ENCODE measurements around the gene OAF. TPM values are rescaled to one million over a fixed set of nuclear protein-coding genes. Genes with fewer than 3 reads are reported as not detected.
"Not testable (repeated sequence)": the region's sequence is repeated elsewhere in the genome, so short reads cannot be mapped to it uniquely, and the experiment has no call there.

The OAF gene
- total RNA-seq, 1 experiment from 2014 or later, result 25.0 TPM

DNA sequence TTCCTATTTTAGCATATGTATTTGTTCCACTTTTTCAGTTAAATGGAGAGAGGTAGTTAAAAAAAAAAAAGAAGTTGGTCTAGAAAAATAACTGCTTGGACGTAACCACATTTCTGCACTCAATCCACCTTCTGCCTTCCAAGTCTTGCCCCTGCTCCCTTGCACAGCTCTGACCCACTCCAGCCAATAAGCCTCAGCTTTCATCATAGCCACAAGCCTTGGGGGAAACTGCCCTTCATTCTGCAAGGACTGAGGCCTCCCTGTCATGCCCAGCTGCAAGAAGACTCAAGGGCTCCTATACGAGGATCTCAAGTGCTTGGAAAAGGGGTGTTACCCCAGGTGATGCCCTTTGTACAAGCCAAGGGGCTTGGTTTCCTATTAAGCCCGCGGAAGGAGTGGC lies 36.0 kb upstream of the OAF start:
- no peak for DNase-seq (ENCODE audit: low spot score)
- intact Hi-C loops (cut with micrococcal nuclease; ENCODE audit: unreplicated experiment), result no loop called here

DNA sequence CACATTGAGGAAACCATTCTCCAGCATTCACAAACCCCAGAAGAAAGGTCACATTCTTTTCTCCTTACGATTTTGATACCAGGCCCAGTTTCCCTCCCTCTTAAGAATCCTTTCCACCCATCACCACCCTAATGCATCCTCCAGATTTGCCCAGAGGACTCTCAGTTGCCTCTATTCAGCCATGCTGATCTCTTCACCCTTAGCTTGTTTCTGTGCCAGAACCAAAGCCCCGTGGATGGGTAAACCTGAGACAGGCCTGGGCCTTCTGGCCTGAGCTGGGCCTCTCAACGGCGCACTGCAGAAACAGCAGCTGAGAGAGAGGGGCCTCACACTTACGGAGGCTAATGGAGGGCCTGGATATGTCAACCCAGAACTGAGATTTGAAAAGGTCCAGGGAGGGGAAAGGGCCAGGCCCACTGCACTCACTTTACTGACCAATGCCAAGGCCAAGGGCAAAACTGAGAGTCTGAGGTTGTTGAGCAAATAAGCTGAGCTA lies 32.2 kb upstream of the OAF start:
- H3K9me3 ChIP-seq (ENCODE audit: low read depth, low read length, poor library complexity, severe bottlenecking), result no peaks in the 10 kb centered on the region
- TF ChIP-seq EZH2 (IDR thresholded peaks at IDR 0.05; ENCODE audit: borderline replicate concordance, low read depth, low read length, poor library complexity, severe bottlenecking), result no peak
- TF ChIP-seq, protein P1, sequence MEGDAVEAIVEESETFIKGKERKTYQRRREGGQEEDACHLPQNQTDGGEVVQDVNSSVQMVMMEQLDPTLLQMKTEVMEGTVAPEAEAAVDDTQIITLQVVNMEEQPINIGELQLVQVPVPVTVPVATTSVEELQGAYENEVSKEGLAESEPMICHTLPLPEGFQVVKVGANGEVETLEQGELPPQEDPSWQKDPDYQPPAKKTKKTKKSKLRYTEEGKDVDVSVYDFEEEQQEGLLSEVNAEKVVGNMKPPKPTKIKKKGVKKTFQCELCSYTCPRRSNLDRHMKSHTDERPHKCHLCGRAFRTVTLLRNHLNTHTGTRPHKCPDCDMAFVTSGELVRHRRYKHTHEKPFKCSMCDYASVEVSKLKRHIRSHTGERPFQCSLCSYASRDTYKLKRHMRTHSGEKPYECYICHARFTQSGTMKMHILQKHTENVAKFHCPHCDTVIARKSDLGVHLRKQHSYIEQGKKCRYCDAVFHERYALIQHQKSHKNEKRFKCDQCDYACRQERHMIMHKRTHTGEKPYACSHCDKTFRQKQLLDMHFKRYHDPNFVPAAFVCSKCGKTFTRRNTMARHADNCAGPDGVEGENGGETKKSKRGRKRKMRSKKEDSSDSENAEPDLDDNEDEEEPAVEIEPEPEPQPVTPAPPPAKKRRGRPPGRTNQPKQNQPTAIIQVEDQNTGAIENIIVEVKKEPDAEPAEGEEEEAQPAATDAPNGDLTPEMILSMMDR (conservative IDR thresholded peaks at IDR 0.05; ENCODE audit: low read depth, low read length), result no peak
- no TSS peak for BruUV-seq (replicated peaks)
- no peaks in the 10 kb centered on the region for H3K4me1 ChIP-seq (ENCODE audit: insufficient read depth, low read length, poor library complexity, severe bottlenecking)
- no peak for DNase-seq (ENCODE audit: low spot score)
- CTCF ChIA-PET, result interaction anchor here (1.7 kb wide), 1 partner anchor 125 kb away, joined by 4 read pairs; no protein-coding TSS in a partner anchor
- no peaks in the 10 kb centered on the region for H3K36me3 ChIP-seq (ENCODE audit: insufficient read depth, low read length, poor library complexity, severe bottlenecking)
- no peak overlapping the region for H3K4me3 ChIP-seq (ENCODE audit: low read depth, low read length, poor library complexity, severe bottlenecking)
- no peak overlapping the region for H3K27ac ChIP-seq (ENCODE audit: low read depth, low read length, poor library complexity, severe bottlenecking)
- intact Hi-C loops (cut with micrococcal nuclease; ENCODE audit: unreplicated experiment), result no loop called here
- POLR2A ChIA-PET (ENCODE audit: low non-redundant PET), result no interaction called here
- H3K27me3 ChIP-seq (replicated peaks; ENCODE audit: insufficient read depth, low read depth, low read length, poor library complexity), result peaks cover 9% of the 10 kb centered on the region

More for the DNA sequence above, 36.0 kb upstream of the OAF start:
- H3K4me3 ChIP-seq (ENCODE audit: low read depth, low read length, poor library complexity, severe bottlenecking), result no peak overlapping the region
- peaks cover 15% of the 10 kb centered on the region for H3K27me3 ChIP-seq (replicated peaks; ENCODE audit: insufficient read depth, low read depth, low read length, poor library complexity)
- no peak for TF ChIP-seq EZH2 (IDR thresholded peaks at IDR 0.05; ENCODE audit: borderline replicate concordance, low read depth, low read length, poor library complexity, severe bottlenecking)
- TF ChIP-seq, protein P1 (conservative IDR thresholded peaks at IDR 0.05; ENCODE audit: low read depth, low read length), result no peak
- CTCF ChIA-PET, result no interaction called here
- H3K36me3 ChIP-seq (ENCODE audit: insufficient read depth, low read length, poor library complexity, severe bottlenecking), result no peaks in the 10 kb centered on the region
- BruUV-seq (replicated peaks), result no TSS peak
- no peaks in the 10 kb centered on the region for H3K9me3 ChIP-seq (ENCODE audit: low read depth, low read length, poor library complexity, severe bottlenecking)
- POLR2A ChIA-PET (ENCODE audit: low non-redundant PET), result no interaction called here
- no peak overlapping the region for H3K27ac ChIP-seq (ENCODE audit: low read depth, low read length, poor library complexity, severe bottlenecking)
- no peaks in the 10 kb centered on the region for H3K4me1 ChIP-seq (ENCODE audit: insufficient read depth, low read length, poor library complexity, severe bottlenecking)

DNA sequence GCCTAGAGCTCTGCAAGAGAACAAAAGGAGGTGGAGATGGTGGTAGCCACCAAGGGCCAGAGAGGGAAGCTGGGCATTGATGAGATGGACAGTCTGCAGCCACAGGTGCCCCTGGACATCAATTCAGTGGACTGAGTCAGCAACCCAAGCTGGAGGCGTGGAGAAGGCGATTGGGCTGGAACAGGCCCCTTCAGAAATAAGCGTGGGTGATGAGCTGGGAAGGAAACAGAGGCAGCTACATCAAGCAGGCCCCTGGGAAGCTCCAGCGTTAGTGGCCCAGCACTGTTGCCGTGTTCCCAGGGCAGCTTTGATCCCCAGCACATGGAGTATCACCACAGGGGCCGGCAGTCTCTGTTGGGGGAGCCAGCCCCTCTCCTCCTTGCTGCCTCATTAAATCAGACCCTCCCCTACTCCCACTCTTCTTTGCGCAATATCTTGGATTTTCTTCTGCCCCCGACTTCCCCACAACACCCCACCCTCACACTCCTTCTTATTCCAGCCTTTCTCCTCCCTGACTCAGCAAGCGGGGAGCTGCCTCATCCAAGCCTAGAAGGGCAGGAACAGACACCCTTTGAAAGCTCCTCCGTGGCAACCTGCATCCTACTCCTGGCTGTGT lies 31.7 kb upstream of the OAF start:
- H3K4me1 ChIP-seq (ENCODE audit: insufficient read depth, low read length, poor library complexity, severe bottlenecking), result no peaks in the 10 kb centered on the region
- TF ChIP-seq, protein P1 (conservative IDR thresholded peaks at IDR 0.05; ENCODE audit: low read depth, low read length), result no peak
- TF ChIP-seq EZH2 (IDR thresholded peaks at IDR 0.05; ENCODE audit: borderline replicate concordance, low read depth, low read length, poor library complexity, severe bottlenecking), result no peak
- DNase-seq (ENCODE audit: low spot score), result no peak
- peaks cover 9% of the 10 kb centered on the region for H3K27me3 ChIP-seq (replicated peaks; ENCODE audit: insufficient read depth, low read depth, low read length, poor library complexity)
- intact Hi-C loops (cut with micrococcal nuclease; ENCODE audit: unreplicated experiment), result no loop called here
- H3K36me3 ChIP-seq (ENCODE audit: insufficient read depth, low read length, poor library complexity, severe bottlenecking), result no peaks in the 10 kb centered on the region
- no peak overlapping the region for H3K4me3 ChIP-seq (ENCODE audit: low read depth, low read length, poor library complexity, severe bottlenecking)
- POLR2A ChIA-PET (ENCODE audit: low non-redundant PET), result no interaction called here
- no peaks in the 10 kb centered on the region for H3K9me3 ChIP-seq (ENCODE audit: low read depth, low read length, poor library complexity, severe bottlenecking)
- BruUV-seq (replicated peaks), result no TSS peak
- no peak overlapping the region for H3K27ac ChIP-seq (ENCODE audit: low read depth, low read length, poor library complexity, severe bottlenecking)
- CTCF ChIA-PET, result interaction anchor here (1.7 kb wide), 1 partner anchor 124 kb away, joined by 4 read pairs; no protein-coding TSS in a partner anchor

DNA sequence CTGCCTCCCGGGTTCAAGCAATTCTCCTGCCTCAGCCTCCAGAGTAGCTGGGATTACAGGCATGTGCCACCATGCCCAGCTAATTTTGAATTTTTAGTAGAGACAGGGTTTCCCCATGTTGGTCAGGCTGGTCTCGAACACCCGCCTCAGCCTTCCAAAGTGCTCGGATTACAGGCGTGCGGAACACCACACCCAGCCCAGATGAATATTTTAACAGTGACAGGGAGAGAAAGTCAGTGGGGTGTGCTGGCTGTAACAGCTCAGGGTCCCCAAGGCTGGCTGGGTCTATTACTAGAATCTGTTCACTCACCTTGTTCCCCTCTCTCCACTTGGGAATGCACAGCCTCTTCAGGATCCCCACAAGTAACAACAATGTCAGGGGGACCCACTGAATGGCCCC lies 30.8 kb upstream of the OAF start:
- DNase-seq (ENCODE audit: low spot score); H3K4me1 ChIP-seq (ENCODE audit: insufficient read depth, low read length, poor library complexity, severe bottlenecking); BruUV-seq (replicated peaks); H3K27ac ChIP-seq (ENCODE audit: low read depth, low read length, poor library complexity, severe bottlenecking); H3K27me3 ChIP-seq (replicated peaks; ENCODE audit: insufficient read depth, low read depth, low read length, poor library complexity); POLR2A ChIA-PET (ENCODE audit: low non-redundant PET); H3K4me3 ChIP-seq (ENCODE audit: low read depth, low read length, poor library complexity, severe bottlenecking); H3K9me3 ChIP-seq (ENCODE audit: low read depth, low read length, poor library complexity, severe bottlenecking); H3K36me3 ChIP-seq (ENCODE audit: insufficient read depth, low read length, poor library complexity, severe bottlenecking); intact Hi-C loops (cut with micrococcal nuclease; ENCODE audit: unreplicated experiment): not testable (repeated sequence)
- CTCF ChIA-PET, result interaction anchor here (0.7 to 1.7 kb wide), 2 partner anchors 123 to 160 kb away, joined by 4 to 5 read pairs; no protein-coding TSS in a partner anchor

All from A673 (cell line).